Erythroblast (primary cell): ENCODE results near the gene TUG1.
A peak's percentile ranks its signal among the peaks of the same experiment; 100 is the strongest.

Source experiments
- DNase-seq, 2 experiments: peaks; one replicate each; lab custom pipeline; 2025; lab: John Stamatoyannopoulos, UW
- GATA1 ChIP-seq: IDR thresholded peaks from 2 replicates; pipeline ENCODE4 v1.6.1; 2011; ENCODE audit warnings: low read depth, mild to moderate bottlenecking, control low read depth, low read length, moderate library complexity
- POLR2A ChIP-seq: IDR thresholded peaks from 2 replicates; pipeline ENCODE4 v1.6.1; 2011; ENCODE audit warnings: mild to moderate bottlenecking, low read length

The TUG1 gene

GRCh38 chr22:30934053-30934452 lies 35.0 kb upstream of the TUG1 start:
- no peak for TF ChIP-seq GATA1
- no peak for TF ChIP-seq POLR2A
- no peak for DNase-seq

DNA sequence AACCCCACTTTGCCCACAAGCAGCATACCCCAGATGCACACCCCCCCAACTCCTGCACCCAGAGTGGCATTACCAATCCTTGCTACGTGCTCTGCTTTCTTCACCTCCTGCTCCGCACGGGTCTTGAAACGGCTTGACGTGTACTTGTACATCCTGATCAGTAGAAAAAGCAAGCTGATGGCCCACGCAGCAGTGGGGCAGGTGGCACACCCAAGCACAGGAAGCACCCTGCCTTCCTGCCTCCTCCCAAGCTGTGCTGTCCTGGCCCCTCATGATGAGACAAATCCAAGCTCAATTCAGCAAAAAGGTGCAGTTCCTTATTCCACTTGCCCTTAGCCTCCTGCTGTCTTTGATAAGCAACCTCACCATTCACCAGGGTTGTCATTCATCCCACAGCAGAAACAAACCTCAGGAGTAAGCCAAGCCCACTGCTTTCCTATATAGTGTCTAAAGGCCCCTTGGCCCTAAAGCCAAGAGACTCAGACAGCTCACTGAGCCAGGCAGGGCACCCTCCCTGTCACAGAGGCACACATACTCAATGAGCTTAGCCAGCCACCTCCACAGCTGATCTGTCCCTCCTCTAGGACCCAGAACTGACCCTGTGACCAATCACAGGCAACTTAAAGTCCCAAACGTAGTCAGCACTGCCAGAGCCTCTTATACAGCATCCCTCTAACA lies 28.2 kb upstream of the TUG1 start:
- TF ChIP-seq GATA1: no peak
- no peak for TF ChIP-seq POLR2A
- no peak for DNase-seq

- no peak for DNase-seq
- TF ChIP-seq POLR2A: no peak
- TF ChIP-seq GATA1: no peak
These were observed 27.7 kb upstream of the TUG1 start for GRCh38 chr22:30941363-30941740.

DNA sequence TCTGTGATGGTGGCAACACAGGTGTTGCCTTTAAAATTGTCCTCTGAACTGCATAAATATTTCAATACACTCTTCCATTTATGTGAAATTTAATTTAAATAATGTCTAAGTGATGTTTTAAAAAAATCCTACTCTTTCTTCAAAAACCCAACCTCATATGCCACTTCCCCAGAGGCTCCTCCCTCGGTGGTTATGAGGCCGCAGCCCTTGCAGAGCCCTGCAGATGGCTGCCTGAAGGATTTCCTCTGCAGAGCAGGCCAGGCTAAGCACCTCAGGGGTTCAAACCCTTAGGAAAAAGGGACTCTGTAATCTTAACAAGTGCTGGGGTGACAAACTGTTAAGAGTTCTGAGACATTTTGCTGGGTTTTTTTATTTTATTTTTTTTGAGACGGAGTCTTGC lies 25.7 kb upstream of the TUG1 start:
- DNase-seq: no peak
- TF ChIP-seq POLR2A (no peak), GATA1 (no peak)

- DNase-seq: no peak
- TF ChIP-seq POLR2A (no peak), GATA1 (no peak)
These were observed 24.1 kb upstream of the TUG1 start for GRCh38 chr22:30944986-30945385.

GRCh38 chr22:30945653-30946052 lies 23.4 kb upstream of the TUG1 start:
- DNase-seq: no peak
- TF ChIP-seq POLR2A: no peak
- TF ChIP-seq GATA1: no peak

DNA sequence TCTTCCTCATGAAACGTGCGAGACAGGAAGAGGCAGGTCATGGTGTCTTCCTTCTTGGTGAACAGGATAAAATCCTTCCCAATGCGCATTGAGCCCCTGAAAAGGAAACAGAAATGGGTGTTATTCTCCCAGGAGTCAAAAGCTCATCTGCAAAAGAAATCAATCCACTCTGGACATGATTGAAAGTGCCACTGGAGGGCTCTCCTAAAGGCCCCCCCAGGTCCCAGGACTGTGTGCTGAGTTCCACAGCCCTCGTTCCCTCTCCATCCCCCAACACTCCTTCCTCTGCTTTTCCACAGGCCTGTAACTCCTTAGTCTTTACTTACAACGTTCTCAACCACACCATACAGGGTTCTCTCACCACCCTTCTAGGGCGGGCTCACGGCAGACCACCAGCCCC lies 22.7 kb upstream of the TUG1 start:
- no peak for DNase-seq
- no peak for TF ChIP-seq GATA1
- no peak for TF ChIP-seq POLR2A

DNA sequence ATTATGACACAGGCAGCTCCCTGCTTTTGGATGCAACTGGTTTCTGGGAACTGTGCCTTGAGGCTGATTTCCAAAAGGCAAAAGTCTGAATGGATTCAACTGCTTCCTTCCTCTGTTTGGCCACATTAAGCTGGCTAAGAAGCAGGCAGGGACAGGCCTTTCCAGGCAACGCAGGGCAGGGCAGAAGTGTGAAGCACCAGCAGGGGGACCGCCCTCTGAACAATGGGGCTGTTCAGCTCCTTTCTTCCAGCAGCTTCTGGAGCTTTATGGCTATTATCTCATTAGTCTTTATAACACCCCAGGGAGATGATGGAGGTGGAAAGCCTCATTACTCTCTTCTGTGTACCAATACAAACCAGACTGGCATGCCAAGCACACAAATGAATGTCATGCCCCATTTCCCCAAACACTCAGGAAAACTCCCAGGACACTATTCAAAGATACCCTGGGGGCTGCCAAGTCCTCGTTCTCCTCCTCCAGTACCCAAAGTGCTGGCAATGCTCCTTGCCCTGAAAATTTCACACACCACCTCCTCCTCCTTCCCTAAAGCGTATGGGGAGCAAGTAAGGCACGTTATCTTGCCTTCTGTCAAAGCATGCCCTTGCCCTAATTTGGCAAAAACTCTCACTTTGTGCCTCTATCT lies 21.8 kb upstream of the TUG1 start:
- no peak for TF ChIP-seq GATA1
- TF ChIP-seq POLR2A: no peak
- no peak for DNase-seq

DNA sequence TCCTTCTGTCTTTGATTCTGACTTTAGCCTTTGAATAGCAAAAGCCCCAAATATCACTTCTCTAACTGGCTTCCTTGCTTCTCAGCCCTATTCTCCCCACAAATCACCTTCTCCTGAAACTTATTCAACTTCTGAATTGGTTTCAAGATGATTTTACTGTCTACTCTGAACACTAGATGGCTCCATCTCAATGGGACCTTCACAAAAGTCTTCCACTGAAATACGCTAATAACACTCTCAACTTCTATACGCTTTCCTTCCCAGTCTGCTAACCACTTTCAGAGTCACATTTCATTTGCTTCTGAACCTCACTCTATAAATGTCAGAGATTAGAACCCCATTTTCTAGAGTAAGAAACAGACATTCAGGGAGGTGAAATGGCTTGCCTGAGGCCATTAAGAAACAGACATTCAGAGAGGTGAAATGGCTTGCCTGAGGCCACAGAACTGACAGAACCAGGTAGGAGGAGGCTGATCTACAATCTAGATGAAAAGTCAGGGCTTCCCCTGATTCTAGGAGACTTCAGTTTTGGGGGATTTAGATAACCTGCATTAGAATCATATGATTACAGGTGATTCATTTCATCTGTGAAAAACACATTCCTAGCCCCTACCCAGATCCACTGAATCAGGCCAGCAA lies 21.1 kb upstream of the TUG1 start:
- DNase-seq: peak; percentile 41 to 57
- TF ChIP-seq GATA1 (no peak), POLR2A (no peak)

DNA sequence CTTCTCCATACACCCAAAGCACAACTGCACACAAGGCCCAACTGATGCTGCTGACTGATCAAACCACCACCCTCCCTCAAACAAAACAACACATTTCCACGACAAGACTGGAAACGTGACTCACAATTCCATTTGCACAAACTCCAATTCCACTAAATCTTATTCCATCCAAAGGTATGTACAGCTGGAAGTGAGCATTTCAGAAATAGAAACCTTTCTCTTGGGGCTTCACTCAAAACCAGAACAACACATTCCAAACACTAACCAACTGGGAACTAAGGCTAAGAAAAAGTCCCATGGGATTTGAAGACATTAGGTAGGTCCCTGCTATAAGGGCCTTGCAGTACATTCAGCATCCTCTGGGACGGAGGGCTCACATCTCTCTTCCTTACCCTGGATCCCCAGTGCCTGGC lies 20.1 kb upstream of the TUG1 start:
- DNase-seq: no peak

DNA sequence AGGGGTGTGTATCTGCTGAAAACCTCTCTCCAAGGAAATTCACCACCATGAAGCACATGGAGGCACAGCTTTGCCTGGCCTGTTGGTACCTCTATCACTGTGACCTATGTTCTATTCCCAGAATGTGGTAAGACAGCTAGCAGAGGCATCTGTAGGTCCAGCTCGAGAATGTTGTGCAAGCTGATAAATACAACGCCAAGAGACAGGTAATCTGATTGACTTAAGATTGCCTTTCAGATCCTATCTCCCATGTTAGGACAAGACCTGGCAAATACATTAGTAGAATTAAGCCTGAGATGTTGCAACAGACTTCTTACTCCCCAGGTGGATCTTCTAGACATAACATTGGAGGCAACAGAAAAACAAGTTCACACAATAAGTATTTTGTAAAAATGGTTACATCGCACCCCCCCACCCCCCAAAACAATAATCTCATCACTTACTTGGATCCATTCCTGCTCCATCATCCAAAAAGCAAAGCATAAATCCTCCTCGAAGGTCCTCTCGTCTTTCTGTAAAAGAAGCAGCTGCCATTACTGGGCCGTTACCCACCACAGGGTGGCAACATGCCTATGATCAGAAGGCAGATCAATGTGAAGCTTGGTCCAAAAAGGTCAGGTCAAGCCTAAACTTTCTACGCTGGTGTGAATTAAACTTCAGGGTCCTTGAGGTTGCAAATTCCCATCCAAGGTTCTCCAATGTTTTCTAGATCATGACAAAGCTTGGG lies 19.0 kb upstream of the TUG1 start:
- DNase-seq: peak in 1 of 2 experiments; percentile 11
- no peak for TF ChIP-seq GATA1
- TF ChIP-seq POLR2A: no peak

More for the DNA sequence above, 20.1 kb upstream of the TUG1 start:
- TF ChIP-seq POLR2A: no peak
- TF ChIP-seq GATA1: no peak

GRCh38 chr22:30953206-30953605 lies 15.9 kb upstream of the TUG1 start:
- no peak for DNase-seq
- TF ChIP-seq POLR2A: no peak
- no peak for TF ChIP-seq GATA1

GRCh38 chr22:30955153-30955552 lies 13.9 kb upstream of the TUG1 start:
- no peak for DNase-seq
- no peak for TF ChIP-seq GATA1
- no peak for TF ChIP-seq POLR2A

GRCh38 chr22:30964858-30965257 lies 4.2 kb upstream of the TUG1 start:
- TF ChIP-seq GATA1 (no peak), POLR2A (peak; percentile 10)

More at GRCh38 chr22:30964858-30965257, 4.2 kb upstream of the TUG1 start:
- DNase-seq: no peak
